ENCODE results near the gene SH3BGRL3. TPM values are rescaled to one million over a fixed set of nuclear protein-coding genes. Genes with fewer than 3 reads are reported as not detected.
"Not testable (repeated sequence)": the region's sequence is repeated elsewhere in the genome, so short reads cannot be mapped to it uniquely, and the experiment has no call there.

SH3BGRL3 gene
- total RNA-seq (ENCODE audit: unreplicated experiment), result 412 TPM
- long read RNA-seq, transcript SH3BGRL3-201 (3 exons, 1,661 nt), result major isoform, 619 of 639 reads
- long read RNA-seq, transcript SH3BGRL3-202 (2 exons, 768 nt), result minor isoform, 6 of 639 reads
- long read RNA-seq, partial matches to known transcripts, result 8 of 639 reads
- long read RNA-seq, other reads (novel, unspliced or antisense), result 6 of 639 reads

DNA sequence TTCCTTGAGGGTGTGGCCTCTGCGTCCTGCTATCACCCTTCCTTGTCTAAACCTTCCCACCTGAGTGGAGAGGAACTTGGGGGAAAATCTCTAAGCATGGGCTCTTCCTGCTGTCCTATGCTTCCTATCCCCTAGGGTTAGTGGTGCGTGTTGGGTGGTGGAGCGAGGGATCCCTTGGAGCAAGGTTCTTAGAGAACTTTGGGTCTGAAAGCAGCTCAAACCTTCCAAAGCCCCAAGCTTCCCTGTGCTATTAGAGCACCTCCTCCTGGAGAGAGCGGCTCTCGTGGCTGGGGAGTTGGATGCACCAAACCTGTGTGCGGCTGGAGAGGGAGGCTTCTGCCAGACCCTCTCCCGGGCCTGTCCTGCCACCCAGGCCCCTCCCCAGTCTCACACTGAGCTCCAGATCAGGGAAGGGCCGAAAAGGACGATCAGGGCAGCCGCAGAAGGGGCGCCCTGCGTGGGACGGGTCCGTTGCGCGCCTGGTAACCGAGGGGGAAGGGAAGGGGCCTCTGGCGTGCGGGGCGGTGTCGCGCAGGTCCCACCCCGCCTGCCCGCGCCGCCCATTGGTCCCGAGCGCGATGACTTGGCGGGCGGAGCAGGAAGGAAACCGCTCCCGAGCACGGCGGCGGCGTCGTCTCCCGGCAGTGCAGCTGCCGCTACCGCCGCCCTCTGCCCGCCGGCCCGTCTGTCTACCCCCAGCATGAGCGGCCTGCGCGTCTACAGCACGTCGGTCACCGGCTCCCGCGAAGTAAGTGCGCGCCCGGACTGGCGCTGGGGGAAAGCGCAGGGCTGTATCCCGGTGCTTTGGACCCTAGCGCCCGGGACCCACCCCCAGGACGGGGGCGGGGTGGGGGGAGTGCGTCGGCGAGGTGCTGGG lies at the start of gene SH3BGRL3:
Gene SH3BGRL3, plus strand, starts transcription at position 631 of the 877 bp plus-strand sequence. Its CDS starts 70 bp downstream, at position 701.
- H3K4me1 Mint-ChIP-seq (ENCODE audit: low read depth, unreplicated experiment), result peaks cover 48% of the 10 kb centered on the region
- H3K27ac Mint-ChIP-seq (ENCODE audit: unreplicated experiment), result peak within 1 kb of the TSS; percentile 97
- peak within 1 kb of the TSS; percentile 92 for H3K4me3 Mint-ChIP-seq (ENCODE audit: unreplicated experiment)
- peaks cover 4% of the 10 kb centered on the region for H3K9me3 Mint-ChIP-seq (ENCODE audit: unreplicated experiment)
- peaks cover 13% of the 10 kb centered on the region for H3K27me3 Mint-ChIP-seq (ENCODE audit: unreplicated experiment)
- TF ChIP-seq, protein P1, sequence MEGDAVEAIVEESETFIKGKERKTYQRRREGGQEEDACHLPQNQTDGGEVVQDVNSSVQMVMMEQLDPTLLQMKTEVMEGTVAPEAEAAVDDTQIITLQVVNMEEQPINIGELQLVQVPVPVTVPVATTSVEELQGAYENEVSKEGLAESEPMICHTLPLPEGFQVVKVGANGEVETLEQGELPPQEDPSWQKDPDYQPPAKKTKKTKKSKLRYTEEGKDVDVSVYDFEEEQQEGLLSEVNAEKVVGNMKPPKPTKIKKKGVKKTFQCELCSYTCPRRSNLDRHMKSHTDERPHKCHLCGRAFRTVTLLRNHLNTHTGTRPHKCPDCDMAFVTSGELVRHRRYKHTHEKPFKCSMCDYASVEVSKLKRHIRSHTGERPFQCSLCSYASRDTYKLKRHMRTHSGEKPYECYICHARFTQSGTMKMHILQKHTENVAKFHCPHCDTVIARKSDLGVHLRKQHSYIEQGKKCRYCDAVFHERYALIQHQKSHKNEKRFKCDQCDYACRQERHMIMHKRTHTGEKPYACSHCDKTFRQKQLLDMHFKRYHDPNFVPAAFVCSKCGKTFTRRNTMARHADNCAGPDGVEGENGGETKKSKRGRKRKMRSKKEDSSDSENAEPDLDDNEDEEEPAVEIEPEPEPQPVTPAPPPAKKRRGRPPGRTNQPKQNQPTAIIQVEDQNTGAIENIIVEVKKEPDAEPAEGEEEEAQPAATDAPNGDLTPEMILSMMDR (IDR thresholded peaks at IDR 0.05; ENCODE audit: partially characterized antibody, unreplicated experiment), result no peak
- H3K36me3 Mint-ChIP-seq (ENCODE audit: unreplicated experiment), result no peaks in the 10 kb centered on the region
- peak; percentile 89 for DNase-seq

DNA sequence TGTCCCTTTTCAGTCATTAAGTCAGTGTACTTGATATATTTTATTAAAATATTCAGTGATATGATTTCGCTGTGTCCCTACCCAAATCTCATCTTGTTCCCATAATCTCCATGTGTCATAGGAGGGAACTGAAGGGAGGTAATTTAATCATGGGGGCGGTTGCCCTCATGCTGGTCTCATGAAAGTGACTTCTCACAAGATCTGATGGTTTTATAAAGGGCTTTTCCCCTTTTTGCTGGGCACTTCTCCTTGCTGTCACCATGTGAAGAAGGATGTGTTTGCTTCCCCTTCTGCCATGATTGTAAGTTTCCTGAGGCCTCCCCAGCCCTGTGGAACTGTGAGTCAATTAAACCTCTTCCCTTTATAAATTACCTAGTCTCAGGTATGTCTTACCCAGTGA lies 49.2 kb upstream of the SH3BGRL3 start:
- H3K36me3 Mint-ChIP-seq (ENCODE audit: unreplicated experiment); H3K4me3 Mint-ChIP-seq (ENCODE audit: unreplicated experiment); H3K4me1 Mint-ChIP-seq (ENCODE audit: low read depth, unreplicated experiment); H3K27me3 Mint-ChIP-seq (ENCODE audit: unreplicated experiment); DNase-seq; H3K27ac Mint-ChIP-seq (ENCODE audit: unreplicated experiment): not testable (repeated sequence)
- H3K9me3 Mint-ChIP-seq (ENCODE audit: unreplicated experiment), result peaks cover 11% of the 10 kb centered on the region

DNA sequence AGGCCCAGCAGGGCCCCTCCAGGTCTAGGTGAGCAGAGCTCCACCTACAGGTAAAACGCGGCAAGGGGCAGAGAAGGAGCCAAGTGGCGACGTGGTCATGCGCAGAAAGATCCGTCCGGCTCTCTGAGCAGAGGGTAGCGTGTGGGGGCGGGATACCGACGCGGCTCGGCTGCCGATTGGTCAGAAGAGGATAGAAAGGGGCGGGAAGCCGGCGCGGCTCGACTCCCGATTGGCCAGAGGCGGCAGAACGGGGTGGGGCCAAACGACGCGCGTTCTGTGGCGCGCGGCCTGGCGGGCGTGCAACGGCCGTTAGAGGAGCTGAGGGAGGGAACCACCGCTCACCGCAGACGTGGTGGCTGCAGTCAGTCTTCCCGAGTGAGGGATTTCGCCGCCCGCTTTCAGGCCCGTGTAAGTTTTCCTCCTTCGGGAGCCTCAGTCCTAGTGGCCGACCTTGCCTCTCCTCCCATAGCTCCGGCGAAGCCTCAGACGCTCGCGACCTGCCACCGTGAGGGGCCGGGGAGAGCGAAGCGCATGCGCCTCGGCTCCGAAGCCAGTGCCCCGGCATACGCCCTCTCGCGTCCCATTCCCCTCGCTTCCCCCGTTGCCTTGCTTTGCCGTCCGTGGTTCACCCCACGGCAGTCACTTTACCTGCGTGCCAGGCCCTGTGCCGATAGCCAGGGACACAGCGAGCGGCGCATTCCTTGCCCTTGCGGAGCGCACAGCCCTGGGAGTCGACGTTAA lies 45.8 kb upstream of the SH3BGRL3 start, which contains the start of gene CEP85:
Gene CEP85, plus strand, starts transcription at position 298 of the 741 bp plus-strand sequence. CDS start 5,584 bp downstream, outside the sequence.
- Mint-ChIP-seq H3K9me3 (ENCODE audit: unreplicated experiment) (peaks cover 8% of the 10 kb centered on the region), H3K27me3 (ENCODE audit: unreplicated experiment) (peaks cover 4% of the 10 kb centered on the region), H3K27ac (ENCODE audit: unreplicated experiment) (peak within 1 kb of the TSS; percentile 91), H3K4me1 (ENCODE audit: low read depth, unreplicated experiment) (peaks cover 7% of the 10 kb centered on the region), H3K4me3 (ENCODE audit: unreplicated experiment) (peak within 1 kb of the TSS; percentile 100), H3K36me3 (ENCODE audit: unreplicated experiment) (no peaks in the 10 kb centered on the region)
- TF ChIP-seq, protein P1 (IDR thresholded peaks at IDR 0.05; ENCODE audit: partially characterized antibody, unreplicated experiment), result peak; percentile 73
- peak; percentile 97 for DNase-seq

DNA sequence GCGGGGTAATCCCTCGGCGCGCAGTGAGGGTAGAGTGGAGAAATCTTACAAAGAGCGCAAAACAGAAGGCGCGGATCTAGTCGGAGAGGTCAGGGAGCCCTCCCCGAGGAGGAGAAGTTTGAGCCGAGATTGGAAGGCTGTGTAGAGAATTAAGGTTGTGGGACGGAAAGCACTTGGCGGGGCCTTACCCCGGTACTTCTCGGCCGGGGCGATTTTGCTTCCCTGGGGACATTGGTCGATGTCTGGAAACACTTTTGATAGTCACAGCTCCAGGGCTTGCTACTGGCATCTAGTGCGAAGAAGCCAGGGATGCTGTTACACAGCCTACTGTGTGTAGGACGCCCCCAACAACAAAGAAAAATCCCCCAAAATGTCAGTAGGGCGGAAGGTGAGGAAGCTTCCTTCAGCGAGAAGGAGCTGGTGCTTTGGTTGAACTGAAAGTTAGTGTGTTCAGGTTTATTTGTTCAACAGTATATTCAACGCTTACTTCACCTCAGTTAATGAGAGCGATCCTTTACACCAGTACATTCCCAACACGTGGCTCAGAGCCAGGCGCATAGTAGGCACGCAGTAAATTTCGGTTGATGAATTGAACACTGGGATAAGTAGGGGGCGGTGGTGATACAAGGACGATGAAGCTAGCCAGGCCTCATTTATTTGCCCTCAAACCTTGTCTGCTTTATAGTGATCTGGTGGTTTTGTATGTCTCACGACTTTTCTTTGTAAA lies 45.1 kb upstream of the SH3BGRL3 start:
- Mint-ChIP-seq H3K4me3 (ENCODE audit: unreplicated experiment) (peak overlapping the region; percentile 100), H3K9me3 (ENCODE audit: unreplicated experiment) (peaks cover 8% of the 10 kb centered on the region), H3K4me1 (ENCODE audit: low read depth, unreplicated experiment) (peaks cover 7% of the 10 kb centered on the region), H3K36me3 (ENCODE audit: unreplicated experiment) (no peaks in the 10 kb centered on the region), H3K27me3 (ENCODE audit: unreplicated experiment) (peaks cover 4% of the 10 kb centered on the region), H3K27ac (ENCODE audit: unreplicated experiment) (peak overlapping the region; percentile 91)
- DNase-seq, result peak; percentile 44
- TF ChIP-seq, protein P1 (IDR thresholded peaks at IDR 0.05; ENCODE audit: partially characterized antibody, unreplicated experiment), result no peak

Data from glutamatergic neuron (in vitro differentiated cells).